Measurements from ENCODE around the gene RBM47.
"Not testable (repeated sequence)": the region's sequence is repeated elsewhere in the genome, so short reads cannot be mapped to it uniquely, and the experiment has no call there.

The RBM47 gene

GRCh38 chr4:40421839-40422708, 207.6 kb downstream of the RBM47 start:
- no peak for DNase-seq (ENCODE audit: low read depth in 1 of 2, low spot score in 1 of 2)
- in situ Hi-C loops (cut with HindIII; ENCODE audit: low pct_unique_long_range_greater_than_20kb, low sequenced_read_pairs): no loop called here
- no peak for TF ChIP-seq JUND (IDR thresholded peaks at IDR 0.05; ENCODE audit: low read depth)

- DNase-seq (ENCODE audit: low read depth in 1 of 2, low spot score in 1 of 2): no peak
- in situ Hi-C loops (cut with HindIII; ENCODE audit: low pct_unique_long_range_greater_than_20kb, low sequenced_read_pairs): no loop called here
- no peak for TF ChIP-seq JUND (IDR thresholded peaks at IDR 0.05; ENCODE audit: low read depth)
Measured at GRCh38 chr4:40419231-40419912, 210.3 kb downstream of the RBM47 start.

GRCh38 chr4:40418430-40419230, 211.0 kb downstream of the RBM47 start:
- no peak for TF ChIP-seq JUND (IDR thresholded peaks at IDR 0.05; ENCODE audit: low read depth)
- in situ Hi-C loops (cut with HindIII; ENCODE audit: low pct_unique_long_range_greater_than_20kb, low sequenced_read_pairs): no loop called here
- no peak for DNase-seq (ENCODE audit: low read depth in 1 of 2, low spot score in 1 of 2)

GRCh38 chr4:40417941-40418340, 211.7 kb downstream of the RBM47 start:
- DNase-seq (ENCODE audit: low read depth in 1 of 2, low spot score in 1 of 2): no peak
- TF ChIP-seq JUND (IDR thresholded peaks at IDR 0.05; ENCODE audit: low read depth): no peak
- in situ Hi-C loops (cut with HindIII; ENCODE audit: low pct_unique_long_range_greater_than_20kb, low sequenced_read_pairs): no loop called here

- DNase-seq (ENCODE audit: low read depth in 1 of 2, low spot score in 1 of 2): no peak
- in situ Hi-C loops (cut with HindIII; ENCODE audit: low pct_unique_long_range_greater_than_20kb, low sequenced_read_pairs): no loop called here
- no peak for TF ChIP-seq JUND (IDR thresholded peaks at IDR 0.05; ENCODE audit: low read depth)
Measured at GRCh38 chr4:40414673-40415072, 215.0 kb downstream of the RBM47 start.

- no peak for DNase-seq (ENCODE audit: low read depth in 1 of 2, low spot score in 1 of 2)
- in situ Hi-C loops (cut with HindIII; ENCODE audit: low pct_unique_long_range_greater_than_20kb, low sequenced_read_pairs): no loop called here
- no peak for TF ChIP-seq JUND (IDR thresholded peaks at IDR 0.05; ENCODE audit: low read depth)
Measured at GRCh38 chr4:40412866-40413795, 216.5 kb downstream of the RBM47 start.

- in situ Hi-C loops (cut with HindIII; ENCODE audit: low pct_unique_long_range_greater_than_20kb, low sequenced_read_pairs): no loop called here
- no peak for DNase-seq (ENCODE audit: low read depth in 1 of 2, low spot score in 1 of 2)
- no peak for TF ChIP-seq JUND (IDR thresholded peaks at IDR 0.05; ENCODE audit: low read depth)
Measured at GRCh38 chr4:40412388-40412787, 217.3 kb downstream of the RBM47 start.

DNA sequence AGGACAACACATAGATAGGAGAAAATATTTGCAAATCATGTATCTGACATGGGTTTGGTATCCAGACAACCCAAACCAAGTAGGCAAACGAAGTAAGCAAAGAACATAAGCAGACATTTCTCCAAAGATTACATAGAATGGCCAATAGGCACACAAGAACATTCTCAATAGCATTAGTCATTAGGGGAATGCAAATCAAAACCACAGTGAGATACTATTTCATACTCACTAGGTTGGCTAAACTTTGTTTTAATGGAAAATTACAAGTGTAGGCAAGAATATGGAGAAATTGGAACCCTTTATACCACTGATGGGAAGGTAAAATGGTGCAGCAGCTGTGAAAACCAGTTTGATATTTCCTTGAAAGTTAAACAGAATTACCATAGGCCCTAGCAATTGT, 219.8 kb downstream of the RBM47 start:
- DNase-seq (ENCODE audit: low read depth in 1 of 2, low spot score in 1 of 2): no peak
- in situ Hi-C loops (cut with HindIII; ENCODE audit: low pct_unique_long_range_greater_than_20kb, low sequenced_read_pairs): no loop called here
- no peak for TF ChIP-seq JUND (IDR thresholded peaks at IDR 0.05; ENCODE audit: low read depth)

DNA sequence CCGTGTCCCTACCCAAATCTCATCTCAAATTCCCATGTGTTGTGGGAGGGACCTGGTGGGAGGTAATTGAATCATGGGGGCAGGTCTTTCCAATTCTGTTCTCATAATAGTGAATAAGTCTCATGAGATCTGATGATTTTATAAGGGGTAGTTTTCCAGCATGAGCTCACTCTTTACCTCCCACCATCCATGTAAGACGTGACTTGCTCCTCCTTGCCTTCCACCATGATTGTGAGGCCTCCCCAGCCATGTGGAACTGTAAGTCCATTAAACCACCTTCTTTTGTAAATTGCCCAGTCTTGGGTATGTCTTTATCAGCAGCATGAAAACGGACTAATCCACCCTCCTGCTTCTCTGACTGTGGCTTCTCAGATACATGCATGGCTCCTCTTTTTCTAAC, 222.2 kb downstream of the RBM47 start:
- in situ Hi-C loops (cut with HindIII; ENCODE audit: low pct_unique_long_range_greater_than_20kb, low sequenced_read_pairs); DNase-seq (ENCODE audit: low read depth in 1 of 2, low spot score in 1 of 2): not testable (repeated sequence)

DNA sequence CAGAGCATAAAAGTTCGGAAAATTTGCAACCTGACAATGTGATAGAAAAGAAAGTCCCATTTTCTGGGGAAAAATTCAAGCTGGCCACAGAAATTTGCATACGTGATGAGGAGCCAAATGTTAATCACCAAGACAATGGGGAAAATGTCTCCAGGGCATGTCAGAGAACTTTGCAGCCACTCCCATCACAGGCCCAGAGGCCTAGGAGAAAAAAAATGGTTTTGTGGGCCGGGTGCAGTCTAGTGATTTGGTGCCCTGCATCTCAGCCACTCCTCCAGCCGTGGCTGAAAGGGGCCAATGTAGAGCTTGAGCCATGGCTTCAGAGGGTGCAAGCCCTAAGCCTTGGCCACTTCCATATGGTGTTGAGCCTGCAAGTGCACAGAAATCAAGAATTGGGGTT, 223.3 kb downstream of the RBM47 start:
- TF ChIP-seq JUND (IDR thresholded peaks at IDR 0.05; ENCODE audit: low read depth): no peak
- no peak for DNase-seq (ENCODE audit: low read depth in 1 of 2, low spot score in 1 of 2)
- in situ Hi-C loops (cut with HindIII; ENCODE audit: low pct_unique_long_range_greater_than_20kb, low sequenced_read_pairs): no loop called here

DNA sequence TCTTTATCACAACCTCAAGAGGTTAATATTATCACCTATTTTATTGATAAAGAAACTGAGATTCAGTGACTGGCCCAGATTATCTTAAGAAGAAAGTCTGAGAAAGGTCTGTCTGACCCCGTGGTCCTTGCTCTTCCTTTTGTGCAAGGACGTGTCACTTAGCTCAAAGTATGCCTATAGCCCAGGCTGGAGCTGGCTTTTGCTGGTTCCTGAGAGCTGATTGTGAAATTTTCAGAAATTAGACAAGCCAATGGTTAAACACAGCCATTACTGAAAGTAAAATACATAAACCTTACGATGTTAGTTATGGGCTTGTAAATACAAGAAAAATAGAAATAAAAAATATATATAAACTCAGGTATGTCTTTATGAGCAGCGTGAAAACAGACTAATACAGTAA, 224.5 kb downstream of the RBM47 start:
- in situ Hi-C loops (cut with HindIII; ENCODE audit: low pct_unique_long_range_greater_than_20kb, low sequenced_read_pairs): no loop called here
- DNase-seq (ENCODE audit: low read depth in 1 of 2, low spot score in 1 of 2): no peak
- no peak for TF ChIP-seq JUND (IDR thresholded peaks at IDR 0.05; ENCODE audit: low read depth)

GRCh38 chr4:40403081-40403480, 226.6 kb downstream of the RBM47 start:
- in situ Hi-C loops (cut with HindIII; ENCODE audit: low pct_unique_long_range_greater_than_20kb, low sequenced_read_pairs): no loop called here
- no peak for DNase-seq (ENCODE audit: low read depth in 1 of 2, low spot score in 1 of 2)
- TF ChIP-seq JUND (IDR thresholded peaks at IDR 0.05; ENCODE audit: low read depth): no peak
